Lower leg skin (tissue), 4 donors: ENCODE data around the gene ALG5. TPM values are rescaled to one million over a fixed set of nuclear protein-coding genes. Genes with fewer than 3 reads are reported as not detected.

Source experiments
- DNase-seq, 2 donors: peaks; one replicate each; pipeline ENCODE4 v3.0.0-alpha.2; 2019; ENCODE audit warnings: low spot score in 2 of 2
- H3K4me3 ChIP-seq: fragments of 200-600 bp; sonication (generic); 2 replicates; pipeline ENCODE4 v1.5.1; 2017; ENCODE audit warnings: mild to moderate bottlenecking, low read depth; ENCODE audit not compliant: poor library complexity, severe bottlenecking
- CTCF ChIP-seq, 3 donors: fragments of 450-650 bp; IDR thresholded peaks; one replicate each; pipeline ENCODE4 v1.5.1; 2016; ENCODE audit warnings: antibody characterized with exemption in 3 of 3, mild to moderate bottlenecking in 3 of 3, moderate library complexity in 2 of 3
- POLR2A ChIP-seq, 2 donors: fragments of 450-650 bp; IDR thresholded peaks; one replicate each; pipeline ENCODE4 v1.6.1; 2016 to 2017; ENCODE audit warnings: antibody characterized with exemption in 2 of 2, mild to moderate bottlenecking in 1 of 2, moderate library complexity in 1 of 2
- WGBS, 2 donors: methylation state at CpG; one replicate each; pipeline ENCODE4 v1.1.5; 2018; 5-methylcytosine and 5-hydroxymethylcytosine counted together
- intact Hi-C: fragments of 100-400 bp; cut with DNase I; formaldehyde crosslinking; loops from one replicate; pipeline ENCODE4 v1.15.0; 2023; ENCODE audit warnings: low total_unique reads
- total RNA-seq, 4 donors: library from RNA; depleted of rRNA; stranded (reverse); fragments of >200 nt; gene quantifications; one replicate each; pipeline ENCODE4 v1.1.0, GENCODE V29; 2016

The ALG5 gene
- total RNA-seq, 4 donors from 2014 or later: 11.8 to 28.1 (median 20.4) TPM

GRCh38 chr13:37037241-37037640 is 38.1 kb upstream of the ALG5 start:
- 93 to 97% methylated on average over 3 of the region's 3 CpGs for WGBS, 2 donors
- no peak for TF ChIP-seq POLR2A (IDR thresholded peaks at IDR 0.05)
- TF ChIP-seq CTCF (IDR thresholded peaks at IDR 0.05): no peak
- intact Hi-C loops: no loop called here
- no peak overlapping the region for H3K4me3 ChIP-seq
- no peak for DNase-seq

- H3K4me3 ChIP-seq: no peak overlapping the region
- intact Hi-C loops: no loop called here
- TF ChIP-seq POLR2A (IDR thresholded peaks at IDR 0.05) (no peak), CTCF (IDR thresholded peaks at IDR 0.05) (no peak)
- 81 to 87% methylated on average over 4 of the region's 4 CpGs for WGBS, 2 donors
- no peak for DNase-seq
These were observed 30.5 kb upstream of the ALG5 start for GRCh38 chr13:37029617-37030016.

- WGBS, 2 donors: 88 to 92% methylated on average over 2 of the region's 2 CpGs
- intact Hi-C loops: no loop called here
- DNase-seq: no peak
- no peak overlapping the region for H3K4me3 ChIP-seq
- TF ChIP-seq POLR2A (IDR thresholded peaks at IDR 0.05) (no peak), CTCF (IDR thresholded peaks at IDR 0.05) (no peak)
These were observed 28.5 kb upstream of the ALG5 start for GRCh38 chr13:37027639-37028038.

- 96 to 100% methylated on average over 1 of the region's 1 CpG for WGBS, 2 donors
- TF ChIP-seq POLR2A (IDR thresholded peaks at IDR 0.05) (no peak), CTCF (IDR thresholded peaks at IDR 0.05) (no peak)
- no peak for DNase-seq
- intact Hi-C loops: no loop called here
- H3K4me3 ChIP-seq: no peak overlapping the region
These were observed 27.6 kb upstream of the ALG5 start for GRCh38 chr13:37026771-37027170.

- WGBS, 2 donors: 37 to 67% methylated on average over 1 of the region's 1 CpG
These were observed 24.7 kb upstream of the ALG5 start for GRCh38 chr13:37023871-37024270.

More at GRCh38 chr13:37023871-37024270, 24.7 kb upstream of the ALG5 start:
- intact Hi-C loops: no loop called here
- no peak overlapping the region for H3K4me3 ChIP-seq
- TF ChIP-seq CTCF (IDR thresholded peaks at IDR 0.05) (no peak), POLR2A (IDR thresholded peaks at IDR 0.05) (no peak)
- no peak for DNase-seq
